ENCODE data around the gene GINS2.

- TF ChIP-seq JUND (IDR thresholded peaks at IDR 0.05) = no peak
- no peak for TF ChIP-seq ZNF274 (IDR thresholded peaks at IDR 0.05; ENCODE audit: low read depth, low read length)
- TF ChIP-seq POLR2A (IDR thresholded peaks at IDR 0.05; ENCODE audit: borderline replicate concordance, extremely low read depth, insufficient read depth, insufficient read length) = no peak
- no peak for TF ChIP-seq CTCF (IDR thresholded peaks at IDR 0.05 in 2 of 3, conservative IDR thresholded peaks at IDR 0.05 in 1 of 3; ENCODE audit: borderline replicate concordance in 1 of 3, insufficient read depth in 1 of 3, low read depth in 2 of 3, low read length in 2 of 3)
- no peak for TF ChIP-seq EZH2 (IDR thresholded peaks at IDR 0.05)
- no peak for TF ChIP-seq SRF (IDR thresholded peaks at IDR 0.05; ENCODE audit: low read depth)
- no peak for TF ChIP-seq YY1 (IDR thresholded peaks at IDR 0.05; ENCODE audit: extremely low read depth, insufficient replicate concordance, low read depth, low read length)
- TF ChIP-seq RAD21 (IDR thresholded peaks at IDR 0.05; ENCODE audit: low read depth) = no peak
- no peak for TF ChIP-seq EZH2phosphoT487 (IDR thresholded peaks at IDR 0.05; ENCODE audit: borderline replicate concordance)
- TF ChIP-seq MAX (IDR thresholded peaks at IDR 0.05) = no peak
- no peak for TF ChIP-seq SP1 (IDR thresholded peaks at IDR 0.05; ENCODE audit: low read depth)
- no peak for TF ChIP-seq TCF7L2 (IDR thresholded peaks at IDR 0.05; ENCODE audit: borderline replicate concordance, extremely low read depth, insufficient read depth, insufficient read length)
Measured at GRCh38 chr16:85641305-85641704, 47.4 kb downstream of the GINS2 start.
